GM21825 (cell line): ENCODE results near the gene DCLK2.

Experiments
- ATAC-seq: cut with Tn5 transposase; IDR thresholded peaks from one replicate; pipeline ENCODE4 v1.9.1; 2021; ENCODE audit warnings: mild to moderate bottlenecking, moderate library complexity; ENCODE audit not compliant: unreplicated experiment

The DCLK2 gene

DNA sequence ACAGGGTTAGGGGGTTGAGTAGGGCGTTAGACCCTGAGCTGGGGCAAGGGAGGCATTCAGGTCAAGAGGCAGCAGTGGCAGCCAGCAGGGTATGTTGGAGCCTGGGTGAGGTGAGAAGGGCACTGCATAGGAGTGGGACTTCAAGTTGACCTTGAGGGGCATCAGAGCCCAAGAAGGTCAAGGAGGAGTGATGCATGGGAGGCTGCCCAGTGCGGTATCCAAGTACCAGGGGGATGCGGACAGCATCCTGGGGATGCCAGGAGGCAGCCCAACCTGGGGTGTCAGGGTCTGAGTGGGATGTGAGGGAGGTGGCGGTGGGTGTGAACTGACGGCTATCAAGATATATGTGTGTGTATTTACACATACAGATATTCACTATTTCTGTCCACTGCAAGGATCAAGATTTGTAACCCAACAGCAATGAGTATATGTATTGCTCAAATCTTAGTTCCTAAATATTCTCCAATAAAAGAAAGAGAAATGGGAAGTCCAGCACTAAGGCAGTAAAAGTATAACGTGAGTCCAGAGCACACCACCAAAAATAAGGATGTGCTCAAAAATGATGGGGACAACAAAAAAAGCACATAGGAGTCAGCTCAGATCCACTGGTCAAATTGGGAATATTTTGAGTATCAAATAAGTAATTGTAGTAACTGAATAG is 9.8 kb upstream of the DCLK2 start:
- no peak for ATAC-seq

- no peak for ATAC-seq
These were observed 8.9 kb upstream of the DCLK2 start for GRCh38 chr4:150069353-150069752.

DNA sequence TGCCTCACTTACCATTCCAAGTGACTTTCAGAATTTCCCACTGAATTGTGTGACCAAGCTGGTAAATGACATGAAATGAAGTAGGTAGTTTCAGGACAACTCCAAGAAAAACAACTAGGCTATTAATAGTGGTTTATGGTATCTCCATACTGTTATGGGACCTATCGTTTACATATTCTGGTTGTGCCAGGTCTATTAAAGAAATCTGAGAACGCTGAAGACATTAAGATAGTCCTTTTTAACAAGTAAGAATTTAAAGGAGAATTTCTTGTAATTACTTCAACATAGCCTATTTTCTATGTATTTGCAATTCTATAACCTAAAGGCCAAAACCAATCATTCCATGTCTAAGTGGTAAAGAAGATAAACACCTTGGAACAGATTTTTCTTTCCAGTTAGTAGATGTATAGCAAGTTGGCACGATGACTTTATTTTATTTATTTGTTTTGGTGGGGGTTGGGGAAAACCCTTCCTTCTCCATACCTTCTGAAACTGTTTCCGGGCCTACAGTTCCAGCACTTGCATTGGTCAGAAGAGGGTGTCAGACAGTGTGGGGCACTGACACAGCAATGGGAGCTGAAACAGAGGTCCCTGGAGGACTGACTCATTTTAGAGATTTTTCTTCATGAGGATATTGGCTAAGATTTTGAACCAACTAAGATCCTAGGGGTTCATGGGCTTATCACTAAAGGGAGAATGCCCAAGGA is 7.6 kb upstream of the DCLK2 start:
- no peak for ATAC-seq

- ATAC-seq: no peak
These were observed 5.8 kb upstream of the DCLK2 start for GRCh38 chr4:150072471-150072870.

DNA sequence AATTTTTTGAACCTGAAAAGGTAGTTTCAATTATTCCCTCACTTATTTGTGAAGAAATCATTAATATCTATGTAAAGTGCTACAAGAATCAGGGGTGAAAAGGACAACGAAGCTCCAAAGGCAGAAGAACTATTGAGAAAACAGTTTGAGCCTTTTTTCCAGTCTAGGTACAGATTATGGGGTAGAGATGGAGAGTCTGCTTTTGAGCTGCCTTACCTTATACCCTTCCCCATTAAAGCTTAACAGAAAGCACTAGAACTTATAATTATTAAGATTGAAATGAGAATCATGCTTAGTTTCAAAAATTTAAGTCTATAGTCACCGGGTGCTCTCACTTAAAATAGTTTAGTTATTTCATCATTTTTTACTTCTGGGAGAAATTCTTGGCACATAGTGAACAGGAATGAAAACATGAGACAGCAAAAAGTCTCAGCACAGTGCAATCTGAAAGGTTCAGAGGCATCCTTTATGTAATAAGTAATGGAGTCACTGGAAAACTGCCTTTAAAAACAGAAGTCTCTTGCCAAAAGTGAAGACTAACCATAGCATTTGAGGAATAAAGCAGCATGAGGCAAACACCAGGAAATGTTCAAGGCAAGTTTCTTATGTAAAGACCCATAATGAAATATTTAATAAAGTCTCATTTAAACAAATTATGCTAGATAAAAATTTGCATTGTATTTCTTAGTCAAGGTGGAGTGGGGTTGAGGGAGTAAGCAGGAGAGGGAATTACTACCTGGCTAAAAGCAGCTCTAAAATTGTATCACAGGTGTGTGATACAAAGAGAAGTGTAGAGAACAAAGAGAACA is 5.1 kb upstream of the DCLK2 start:
- no peak for ATAC-seq

- ATAC-seq: no peak
These were observed 4.2 kb upstream of the DCLK2 start for GRCh38 chr4:150074064-150074463.

DNA sequence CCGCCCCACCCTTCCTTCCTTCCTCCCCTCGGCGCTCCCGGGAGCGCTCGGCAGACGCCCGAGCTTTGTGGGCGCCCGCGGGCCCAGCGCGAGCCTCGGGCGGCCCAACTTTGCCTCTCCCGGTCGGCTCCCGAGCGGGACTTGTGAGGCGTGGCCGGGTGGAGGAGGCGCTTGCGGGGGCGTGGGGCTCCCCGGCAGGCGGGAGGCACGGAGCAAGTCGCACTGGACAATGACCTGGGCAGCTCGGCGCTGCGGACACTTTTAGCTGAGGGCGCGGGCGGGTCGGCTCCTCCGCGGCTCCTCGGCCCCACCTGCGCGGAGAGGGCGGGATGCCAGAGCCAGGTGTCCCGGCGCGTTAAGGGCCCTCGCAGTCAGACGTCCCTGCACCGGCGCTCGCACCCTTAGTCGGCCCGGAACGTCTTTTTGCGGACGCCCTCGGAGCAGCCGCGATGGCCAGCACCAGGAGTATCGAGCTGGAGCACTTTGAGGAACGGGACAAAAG is 385 bp downstream of the DCLK2 start:
- no peak for ATAC-seq

DNA sequence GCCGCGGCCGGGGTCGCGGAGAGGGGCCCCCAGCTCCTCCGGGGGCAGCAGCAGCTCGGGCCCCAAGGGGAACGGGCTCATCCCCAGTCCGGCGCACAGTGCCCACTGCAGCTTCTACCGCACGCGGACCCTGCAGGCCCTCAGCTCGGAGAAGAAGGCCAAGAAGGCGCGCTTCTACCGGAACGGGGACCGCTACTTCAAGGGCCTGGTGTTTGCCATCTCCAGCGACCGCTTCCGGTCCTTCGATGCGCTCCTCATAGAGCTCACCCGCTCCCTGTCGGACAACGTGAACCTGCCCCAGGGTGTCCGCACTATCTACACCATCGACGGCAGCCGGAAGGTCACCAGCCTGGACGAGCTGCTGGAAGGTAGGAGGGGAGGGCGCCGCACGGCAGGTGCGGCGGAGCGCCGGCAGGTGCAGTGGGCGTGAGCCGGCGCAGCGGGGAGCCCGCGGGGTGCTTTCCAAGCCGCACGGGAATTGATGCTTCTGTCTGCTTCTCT is 886 bp downstream of the DCLK2 start:
- ATAC-seq: no peak

DNA sequence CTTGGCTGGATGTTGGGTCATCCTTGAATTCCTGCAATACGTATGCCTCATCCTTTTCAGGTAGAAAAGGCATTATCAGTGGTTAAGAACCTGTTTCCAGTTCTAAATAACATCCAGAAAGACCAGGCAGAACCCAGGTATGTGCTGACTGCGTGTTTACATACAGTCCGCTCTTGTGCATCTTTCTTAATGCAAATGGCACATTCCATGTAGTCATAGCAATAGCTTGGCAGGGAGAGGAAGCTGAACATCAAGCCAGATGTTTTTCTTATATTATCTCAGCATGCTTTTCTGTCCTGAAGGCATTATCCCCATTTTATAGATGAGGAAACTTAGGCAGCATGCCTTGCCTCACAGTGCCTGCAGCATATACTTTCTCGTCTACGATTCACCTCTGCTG is 2.1 kb downstream of the DCLK2 start:
- ATAC-seq: no peak

DNA sequence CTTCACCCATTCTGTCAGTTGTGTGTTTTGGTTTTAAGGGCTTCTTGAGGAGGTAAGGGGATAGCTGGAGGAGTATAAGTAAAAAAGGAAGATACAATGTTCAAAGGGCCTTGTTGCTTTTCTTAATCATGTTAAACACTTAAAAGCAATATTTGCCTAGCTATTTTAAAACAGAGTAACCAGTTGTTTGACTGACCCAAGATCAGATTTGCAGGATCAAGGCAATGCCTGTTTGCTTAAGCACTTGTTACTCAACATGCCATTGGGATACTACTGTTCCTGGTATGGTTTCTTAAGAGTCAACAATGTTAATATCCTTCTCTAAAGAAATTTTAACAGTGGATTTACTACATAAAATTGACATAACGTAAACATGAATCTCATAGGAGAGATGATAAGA is 2.6 kb downstream of the DCLK2 start:
- no peak for ATAC-seq

DNA sequence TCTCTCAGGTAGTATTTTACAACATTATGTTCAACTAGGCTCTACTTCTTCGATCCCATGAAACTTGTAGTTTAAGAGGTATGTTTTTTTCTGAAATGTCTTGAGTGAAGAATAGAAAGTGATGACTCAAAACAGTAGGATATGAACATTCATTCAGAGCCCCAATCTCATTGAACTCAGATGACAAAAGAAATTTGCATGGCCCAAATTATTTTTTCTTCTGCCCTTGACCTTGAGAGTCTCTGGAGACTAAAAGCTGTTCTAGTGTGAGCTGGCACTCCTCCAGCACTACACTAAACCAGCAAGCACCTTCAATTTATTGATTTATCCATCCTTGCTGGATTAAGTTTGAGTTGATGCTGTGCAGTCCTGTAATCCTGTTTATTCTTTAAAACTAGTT is 4.0 kb downstream of the DCLK2 start:
- peak; percentile 76 for ATAC-seq

DNA sequence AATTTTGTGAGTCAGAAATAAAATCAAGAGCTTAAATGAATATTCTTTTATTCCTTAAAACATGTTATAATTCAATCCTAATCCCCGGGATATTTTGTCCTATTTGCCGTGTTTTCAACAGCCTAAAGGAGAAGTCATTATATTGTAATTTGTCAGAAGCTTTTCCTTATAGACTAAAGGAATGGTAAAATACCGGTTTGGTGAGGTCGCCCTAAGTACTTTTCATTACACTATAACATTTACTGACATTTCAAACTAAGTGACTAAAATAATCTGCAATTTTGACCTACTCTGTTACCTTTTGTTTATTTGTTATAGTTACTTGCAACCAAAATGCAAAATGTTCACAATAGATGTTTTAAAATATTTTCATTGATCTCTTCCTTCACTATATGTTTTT is 8.8 kb downstream of the DCLK2 start:
- ATAC-seq: no peak

GRCh38 chr4:150089732-150090131 is 11.5 kb downstream of the DCLK2 start:
- ATAC-seq: no peak

DNA sequence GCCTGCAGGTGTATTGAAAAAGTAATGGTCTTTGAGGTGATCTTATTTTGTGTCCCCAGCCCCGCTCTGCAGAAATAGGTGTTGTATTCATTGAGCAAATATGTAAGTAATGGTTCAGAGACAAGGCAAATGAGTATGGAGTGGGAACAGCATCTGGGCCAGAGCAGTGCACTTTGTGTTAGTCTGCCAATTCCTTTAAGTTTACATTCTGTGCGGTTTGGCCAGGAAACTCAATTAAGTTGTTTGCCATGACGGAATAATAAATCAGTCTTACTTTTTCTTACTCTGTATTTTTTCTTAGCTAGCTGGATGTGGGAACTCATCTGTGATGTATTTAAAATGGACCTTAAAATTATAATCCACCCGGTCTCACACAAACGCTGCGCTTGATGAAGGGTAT is 12.6 kb downstream of the DCLK2 start:
- ATAC-seq: no peak

DNA sequence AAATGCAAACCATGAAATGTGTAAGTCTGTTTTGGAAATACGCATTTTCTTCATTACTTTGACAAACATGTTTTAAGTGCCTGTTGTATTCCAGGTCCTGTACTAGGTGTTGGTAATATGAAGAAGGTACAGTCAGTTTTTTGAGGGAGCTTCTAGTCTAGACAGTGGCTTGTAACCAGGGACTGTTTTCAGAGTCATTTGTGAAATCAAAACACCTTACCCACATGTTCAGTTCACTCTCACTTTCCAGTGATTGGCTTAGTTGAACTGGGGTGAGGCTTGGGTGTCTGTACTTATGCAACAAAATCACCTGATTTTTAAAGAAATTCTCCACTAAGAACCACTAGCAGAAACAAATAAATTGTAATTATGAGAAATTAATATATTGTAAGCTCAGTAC is 16.4 kb downstream of the DCLK2 start:
- ATAC-seq: no peak

DNA sequence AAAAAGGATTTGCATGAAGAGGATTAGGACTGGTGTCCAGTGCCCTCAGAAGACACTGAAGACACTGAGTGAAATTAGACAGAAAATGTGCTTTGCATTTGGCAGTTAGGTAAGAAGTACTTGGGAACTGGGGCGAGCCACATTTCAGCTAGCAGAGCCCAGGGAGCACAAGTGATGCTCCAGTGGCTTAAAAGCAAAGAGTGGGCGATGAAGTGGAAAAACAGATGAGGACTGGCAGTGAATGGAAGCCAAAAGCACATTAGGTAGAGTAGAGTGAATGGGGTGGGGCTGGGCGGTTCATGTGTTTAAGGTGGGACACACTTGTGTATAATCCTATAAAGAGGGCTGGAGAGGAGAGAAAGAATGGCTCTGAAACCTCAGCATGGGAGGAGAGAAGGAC is 18.4 kb downstream of the DCLK2 start:
- ATAC-seq: no peak

DNA sequence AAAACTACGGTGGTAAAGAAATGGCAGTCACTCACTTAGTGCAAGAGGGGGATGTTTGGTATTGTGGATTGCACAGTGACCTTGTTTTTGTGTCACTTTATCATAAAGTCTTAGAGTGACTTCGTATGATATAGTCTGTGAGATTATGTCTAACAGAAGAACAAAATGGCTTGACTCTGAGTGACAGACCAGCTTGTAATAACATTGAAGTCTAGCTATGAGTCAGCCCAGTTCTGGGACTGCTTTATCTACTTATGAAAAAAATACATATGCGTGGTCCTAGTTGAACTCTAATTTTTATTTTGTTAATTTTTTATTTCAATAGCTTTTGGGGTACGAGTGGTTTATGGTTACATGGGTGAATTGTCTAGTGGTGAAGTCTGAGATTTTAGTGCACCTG is 20.0 kb downstream of the DCLK2 start:
- ATAC-seq: no peak

GRCh38 chr4:150104404-150105027 is 26.3 kb downstream of the DCLK2 start:
- ATAC-seq: no peak

DNA sequence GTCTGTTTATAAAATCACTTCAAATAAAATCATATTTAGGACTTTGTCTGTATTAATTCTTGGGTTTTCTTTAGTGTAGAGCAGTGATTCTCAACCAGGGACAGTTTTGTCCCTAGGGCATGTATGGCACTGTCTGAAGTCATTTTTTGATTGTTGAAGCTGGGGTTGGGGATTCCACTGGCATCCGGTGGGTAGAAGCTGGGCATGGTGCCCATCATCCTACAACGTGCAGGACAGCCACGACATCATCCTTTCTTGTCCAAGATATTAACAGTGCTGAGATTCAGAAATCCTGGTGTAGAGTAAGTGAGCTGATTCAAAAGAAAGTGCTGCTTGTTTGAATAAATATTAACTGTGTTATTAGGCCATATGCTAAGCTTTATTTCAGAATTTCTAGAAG is 28.6 kb downstream of the DCLK2 start:
- no peak for ATAC-seq

DNA sequence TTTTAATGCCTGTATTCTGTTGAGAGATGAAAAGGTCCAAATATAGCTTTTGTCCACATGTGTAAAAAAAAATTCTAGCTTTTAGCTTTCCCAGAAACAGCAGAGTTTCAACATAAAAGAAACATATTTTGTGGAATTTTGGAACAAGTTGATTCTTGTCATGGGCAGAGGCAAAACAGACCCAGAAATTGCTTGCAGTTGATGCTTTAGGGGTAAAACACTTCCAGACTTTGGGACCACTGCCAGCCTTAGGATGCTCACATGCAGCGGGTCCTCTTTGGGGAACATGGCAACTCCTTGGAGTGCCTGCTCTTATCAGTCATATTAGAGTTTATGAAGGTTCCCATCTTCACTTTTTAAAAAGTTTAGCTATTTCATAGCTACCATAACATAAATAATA is 30.4 kb downstream of the DCLK2 start:
- no peak for ATAC-seq

GRCh38 chr4:150114641-150115040 is 36.4 kb downstream of the DCLK2 start:
- ATAC-seq: no peak
